Activated naive CD4-positive, alpha-beta T cell treated with anti-CD3 and anti-CD28 coated beads, Interleukin-2, amount 50 U/mL, for 16 hours (primary cell): ENCODE results near the gene GSTM5.
"Not testable (repeated sequence)": the region's sequence is repeated elsewhere in the genome, so short reads cannot be mapped to it uniquely, and the experiment has no call there.

Experiments
- DNase-seq: peaks from one replicate; pipeline ENCODE4 v3.0.0-alpha.2; 2020

Gene GSTM5

GRCh38 chr1:109697861-109698260, 14.2 kb upstream of the GSTM5 start:
- not testable (repeated sequence) for DNase-seq

- not testable (repeated sequence) for DNase-seq
These were observed 9.1 kb upstream of the GSTM5 start for GRCh38 chr1:109702940-109703339.

- DNase-seq, result no peak
These were observed 7.9 kb upstream of the GSTM5 start for GRCh38 chr1:109704173-109704572.

GRCh38 chr1:109705411-109705810, 6.6 kb upstream of the GSTM5 start:
- DNase-seq, result no peak

- DNase-seq, result not testable (repeated sequence)
These were observed 3.1 kb upstream of the GSTM5 start for GRCh38 chr1:109708949-109709348.

- not testable (repeated sequence) for DNase-seq
These were observed 2.2 kb upstream of the GSTM5 start for GRCh38 chr1:109709822-109710221.

- no peak for DNase-seq
These were observed 342 bp downstream of the GSTM5 start for GRCh38 chr1:109712321-109712864.

- no peak for DNase-seq
These were observed 1.6 kb downstream of the GSTM5 start for GRCh38 chr1:109713636-109714035.

- no peak for DNase-seq
These were observed 2.8 kb downstream of the GSTM5 start for GRCh38 chr1:109714661-109715372.

GRCh38 chr1:109716121-109716520, 4.1 kb downstream of the GSTM5 start:
- no peak for DNase-seq

GRCh38 chr1:109716570-109717090, 4.6 kb downstream of the GSTM5 start:
- no peak for DNase-seq

GRCh38 chr1:109717729-109718128, 5.7 kb downstream of the GSTM5 start:
- DNase-seq, result no peak

- DNase-seq, result no peak
These were observed 6.4 kb downstream of the GSTM5 start for GRCh38 chr1:109718495-109718894.

GRCh38 chr1:109719337-109719837, 7.3 kb downstream of the GSTM5 start:
- DNase-seq, result no peak

- DNase-seq, result no peak
These were observed 9.0 kb downstream of the GSTM5 start for GRCh38 chr1:109721042-109721441.

GRCh38 chr1:109721971-109722370, 9.9 kb downstream of the GSTM5 start:
- DNase-seq, result no peak

GRCh38 chr1:109722908-109723691, 11.0 kb downstream of the GSTM5 start:
- no peak for DNase-seq

- no peak for DNase-seq
These were observed 12.9 kb downstream of the GSTM5 start for GRCh38 chr1:109724933-109725332.

GRCh38 chr1:109725510-109725909, 13.5 kb downstream of the GSTM5 start:
- DNase-seq, result no peak

GRCh38 chr1:109726007-109726406, 14.0 kb downstream of the GSTM5 start:
- no peak for DNase-seq

GRCh38 chr1:109726728-109727373, 14.8 kb downstream of the GSTM5 start:
- no peak for DNase-seq

- no peak for DNase-seq
These were observed 16.8 kb downstream of the GSTM5 start for GRCh38 chr1:109728870-109729269.

- no peak for DNase-seq
These were observed 18.6 kb downstream of the GSTM5 start for GRCh38 chr1:109730666-109731065.
